CD4-positive, alpha-beta T cell treated with Interleukin-15 for 4 hours (primary cell): ENCODE data around the gene ACP1.
A peak's percentile ranks its signal among the peaks of the same experiment; 100 is the strongest.

Experiments used
- DNase-seq: peaks from one replicate; pipeline ENCODE4 v3.0.0-alpha.2; 2020; ENCODE audit warnings: low spot score

ACP1 gene

DNA sequence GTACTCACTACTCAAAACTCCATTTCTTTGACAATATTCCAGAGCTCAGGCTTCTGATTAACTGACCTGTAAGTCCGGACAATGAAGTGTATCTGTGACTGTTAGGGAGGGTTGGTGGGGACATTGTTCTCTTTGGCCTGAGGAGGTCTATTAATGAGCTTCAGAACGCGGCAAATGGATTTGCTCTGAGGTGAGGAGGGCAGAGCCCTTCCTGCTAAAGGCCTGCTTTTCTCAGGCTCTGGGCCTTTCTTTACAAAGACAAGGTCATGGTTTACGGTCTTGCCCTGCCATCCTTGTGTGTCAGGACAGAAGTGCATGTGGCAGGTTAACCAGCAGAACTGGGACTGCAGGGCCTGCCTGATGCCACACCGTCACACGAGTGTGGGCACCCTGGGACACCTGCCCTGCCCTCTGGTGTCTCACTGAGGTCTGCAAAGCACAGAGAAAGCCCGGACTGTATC is 15.9 kb downstream of the ACP1 start:
- no peak for DNase-seq

DNA sequence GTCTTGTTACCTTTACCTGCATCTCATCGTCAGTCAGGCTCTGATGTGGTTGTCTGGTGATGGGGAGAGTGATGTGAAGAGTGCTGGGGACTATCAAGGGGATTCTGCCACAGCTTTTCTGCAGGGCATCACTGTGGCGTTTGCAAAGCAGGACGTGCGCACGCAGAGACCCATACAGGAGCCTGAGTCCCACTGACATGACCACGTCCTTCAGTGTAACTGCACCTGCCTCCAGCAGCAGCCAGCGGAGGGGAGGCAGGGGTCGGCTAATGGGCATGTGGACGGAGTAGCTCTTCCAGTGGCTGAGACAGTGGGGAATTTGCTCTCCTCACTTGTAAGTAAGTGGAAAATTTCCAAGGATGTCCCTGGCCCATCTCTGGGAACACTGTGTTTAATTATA is 16.6 kb downstream of the ACP1 start:
- DNase-seq = no peak

DNA sequence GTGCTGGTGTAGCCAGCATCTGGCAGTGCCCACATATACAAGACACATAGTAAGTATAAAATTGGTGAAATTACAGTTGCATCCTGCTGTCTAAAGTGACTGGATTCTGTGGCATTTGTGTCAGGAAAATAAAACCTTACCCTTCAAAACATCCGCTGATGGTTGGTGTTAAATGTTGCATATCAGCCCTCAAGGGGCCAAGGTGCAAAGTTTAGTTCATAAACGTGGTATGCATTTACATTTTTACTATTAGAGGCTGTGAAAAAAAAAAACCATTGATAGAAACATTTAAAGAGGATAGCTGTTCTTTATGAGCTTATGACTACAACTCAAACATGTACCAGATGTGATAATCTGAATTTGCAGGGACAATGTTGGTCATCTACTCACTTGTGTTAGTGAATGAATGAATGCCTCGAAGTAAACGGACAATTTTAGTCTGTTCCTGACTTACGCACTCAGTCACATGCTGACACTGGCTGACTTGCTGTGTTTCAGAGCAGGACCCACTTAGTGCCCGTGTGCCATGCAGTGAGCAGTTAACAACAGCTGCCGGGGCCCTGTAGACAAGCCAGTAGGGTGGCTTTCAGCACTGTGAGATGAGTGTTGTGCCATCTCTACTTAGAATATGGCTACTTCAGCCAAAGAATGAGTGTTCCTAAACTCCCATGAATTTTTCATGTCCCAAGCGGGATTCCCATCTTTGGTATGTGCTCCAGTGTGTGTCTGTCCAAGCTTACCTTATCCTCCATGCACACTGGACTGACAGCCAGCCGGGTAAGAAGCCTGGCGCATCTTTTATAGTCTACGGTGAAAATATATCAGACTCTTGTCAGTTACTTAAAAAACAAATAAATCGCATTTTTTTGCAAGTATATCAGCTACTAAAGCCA is 17.9 kb downstream of the ACP1 start:
- DNase-seq = no peak

DNA sequence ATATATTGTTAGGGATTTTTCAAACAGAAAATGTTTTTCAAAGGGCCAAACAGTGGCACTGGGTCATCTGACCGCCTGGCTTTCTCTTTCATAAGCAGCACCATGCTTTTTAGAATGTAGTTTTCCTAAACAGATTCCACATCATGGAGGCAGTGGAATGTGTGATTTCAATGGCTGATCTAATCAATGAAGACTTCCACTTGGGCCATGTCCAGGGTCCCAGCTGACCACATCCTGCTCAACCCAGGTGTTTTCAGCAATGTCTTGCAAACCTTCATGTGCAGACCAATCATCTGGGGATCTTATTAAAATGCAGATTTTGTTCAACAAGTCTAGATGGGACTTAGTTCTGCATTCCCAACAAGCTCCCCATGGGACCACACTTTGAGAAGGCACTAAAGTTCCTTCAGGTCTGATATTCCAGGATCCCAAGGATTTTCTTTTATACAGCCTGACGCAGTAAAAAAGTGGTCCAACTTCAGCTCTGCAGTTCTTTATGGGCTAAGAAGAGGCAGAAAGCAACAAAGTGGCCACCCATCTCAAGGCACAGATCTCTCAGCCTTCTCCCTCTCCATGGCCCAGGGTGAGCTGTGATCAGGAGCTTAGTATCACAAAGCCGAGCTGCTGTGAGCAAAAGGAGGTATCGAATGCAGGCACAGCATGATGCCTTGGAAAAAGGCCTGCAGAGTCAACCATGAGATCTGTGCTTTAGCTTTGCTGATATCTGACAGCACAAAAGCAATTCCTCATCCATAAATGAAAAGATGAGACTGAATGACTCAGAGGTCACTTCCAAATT is 19.4 kb downstream of the ACP1 start:
- DNase-seq = no peak

DNA sequence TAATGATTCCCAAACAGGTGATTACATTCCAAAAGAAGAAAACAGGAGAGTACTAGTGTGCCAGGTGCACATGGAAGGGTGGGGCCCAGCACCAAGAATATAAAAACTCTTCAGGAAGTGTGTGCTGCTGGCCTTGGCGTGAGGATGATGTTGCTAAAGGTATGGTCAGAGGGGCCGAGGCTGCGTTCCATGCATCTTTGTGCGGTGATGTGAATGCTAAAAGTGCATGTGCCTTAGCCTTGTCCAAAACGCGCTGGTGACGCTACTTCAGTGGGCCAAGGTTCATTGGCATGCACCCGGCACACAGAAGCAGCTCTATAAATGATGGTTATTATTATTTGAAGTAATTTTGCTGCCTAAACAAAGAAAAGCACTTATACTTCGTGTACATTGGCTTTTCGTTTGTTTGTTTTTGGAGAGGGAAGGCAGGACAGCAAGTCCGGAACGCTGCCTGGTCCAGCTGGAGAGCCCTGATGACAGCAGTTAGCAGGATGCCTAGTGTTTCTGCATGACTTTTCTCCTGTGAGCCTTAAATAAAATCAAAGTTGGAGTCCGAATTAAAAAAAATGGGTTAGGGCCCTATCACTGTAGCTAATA is 20.2 kb downstream of the ACP1 start:
- no peak for DNase-seq

DNA sequence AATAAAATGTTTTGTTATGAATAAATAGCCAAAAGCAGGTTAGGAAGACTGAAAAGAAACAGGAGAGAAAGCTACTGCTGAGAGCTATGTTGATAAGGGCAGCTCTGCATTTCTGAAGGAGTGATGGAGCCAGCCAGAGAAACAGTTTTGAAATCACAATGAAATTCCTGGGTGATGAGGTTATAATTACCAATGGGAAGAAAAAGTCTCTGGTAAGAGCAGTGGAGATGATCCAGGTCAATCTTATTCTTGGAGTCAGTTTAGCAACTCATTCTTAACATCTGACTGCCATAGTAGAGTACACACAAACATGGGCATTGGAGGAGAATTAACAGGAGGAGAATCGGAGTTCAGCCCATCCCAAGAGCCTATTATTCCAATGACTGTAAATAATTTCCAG is 20.8 kb downstream of the ACP1 start:
- no peak for DNase-seq

DNA sequence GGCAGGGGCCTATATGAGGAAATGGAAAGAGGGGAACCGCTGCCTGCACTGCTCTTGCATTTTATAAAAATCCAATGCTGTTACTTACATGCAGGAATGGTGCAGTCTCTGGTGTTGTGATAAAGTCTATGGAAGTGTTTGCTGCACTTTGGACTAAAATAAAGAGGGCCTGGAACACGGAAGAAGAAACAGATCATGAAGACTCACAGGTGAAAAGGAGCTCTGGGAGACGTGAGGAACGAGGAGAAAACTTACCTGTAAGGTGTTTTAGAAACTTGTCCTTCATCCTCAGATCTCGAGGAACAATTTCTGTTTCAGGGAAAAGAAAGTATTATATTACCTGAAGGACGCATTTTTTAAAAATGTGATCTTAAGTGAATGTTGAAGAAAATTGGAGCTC is 21.3 kb downstream of the ACP1 start:
- no peak for DNase-seq

DNA sequence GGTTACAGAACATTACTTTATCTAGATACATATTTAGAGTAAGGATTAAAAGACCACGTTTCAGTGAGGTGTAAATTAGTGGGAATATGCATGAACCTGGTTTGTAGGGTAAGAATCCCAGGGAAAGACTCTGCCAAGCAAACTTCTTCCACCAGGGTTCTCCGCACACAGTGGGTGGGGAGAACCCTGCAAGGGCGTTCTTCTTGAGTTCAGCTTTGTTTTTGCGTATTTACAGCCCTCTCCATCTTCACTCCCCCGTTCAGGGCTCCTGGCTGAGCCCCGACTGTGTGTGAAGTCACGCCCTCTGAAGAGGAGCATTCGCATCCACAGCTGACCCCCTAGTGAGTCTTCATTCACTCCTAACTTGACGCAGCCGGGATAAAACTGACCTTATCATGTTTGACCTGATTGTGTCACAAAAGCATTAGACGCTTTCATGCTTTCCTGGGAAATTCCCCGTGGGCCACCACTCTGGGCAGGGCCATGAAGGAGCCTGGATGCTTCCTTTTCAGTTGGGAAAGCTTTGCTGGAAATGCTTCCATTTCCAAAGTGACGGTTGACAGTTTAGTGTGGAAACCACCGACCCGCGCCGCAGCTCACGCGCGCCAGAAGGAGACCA is 22.1 kb downstream of the ACP1 start:
- no peak for DNase-seq

DNA sequence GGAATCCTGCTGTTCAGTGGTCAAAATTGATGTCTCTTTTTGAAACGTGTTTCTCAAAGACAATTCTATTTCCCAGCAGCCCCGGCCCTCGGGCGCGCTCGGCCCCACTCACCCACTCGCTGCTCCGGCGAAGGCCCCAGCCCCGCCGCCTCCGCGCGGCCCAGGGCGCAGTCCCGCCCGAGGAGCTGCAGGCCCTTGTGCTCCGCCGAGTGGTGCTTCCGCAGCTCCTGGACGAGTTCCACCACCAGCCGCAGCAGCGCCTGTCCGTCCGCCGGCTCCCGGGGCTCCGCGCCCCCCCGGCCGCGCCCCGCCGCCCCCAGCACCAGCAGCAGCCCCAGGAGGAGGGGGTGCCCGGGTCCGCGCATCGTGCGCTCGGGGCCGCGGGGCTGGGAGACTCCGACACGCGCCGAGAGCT is 22.7 kb downstream of the ACP1 start:
- no peak for DNase-seq

DNA sequence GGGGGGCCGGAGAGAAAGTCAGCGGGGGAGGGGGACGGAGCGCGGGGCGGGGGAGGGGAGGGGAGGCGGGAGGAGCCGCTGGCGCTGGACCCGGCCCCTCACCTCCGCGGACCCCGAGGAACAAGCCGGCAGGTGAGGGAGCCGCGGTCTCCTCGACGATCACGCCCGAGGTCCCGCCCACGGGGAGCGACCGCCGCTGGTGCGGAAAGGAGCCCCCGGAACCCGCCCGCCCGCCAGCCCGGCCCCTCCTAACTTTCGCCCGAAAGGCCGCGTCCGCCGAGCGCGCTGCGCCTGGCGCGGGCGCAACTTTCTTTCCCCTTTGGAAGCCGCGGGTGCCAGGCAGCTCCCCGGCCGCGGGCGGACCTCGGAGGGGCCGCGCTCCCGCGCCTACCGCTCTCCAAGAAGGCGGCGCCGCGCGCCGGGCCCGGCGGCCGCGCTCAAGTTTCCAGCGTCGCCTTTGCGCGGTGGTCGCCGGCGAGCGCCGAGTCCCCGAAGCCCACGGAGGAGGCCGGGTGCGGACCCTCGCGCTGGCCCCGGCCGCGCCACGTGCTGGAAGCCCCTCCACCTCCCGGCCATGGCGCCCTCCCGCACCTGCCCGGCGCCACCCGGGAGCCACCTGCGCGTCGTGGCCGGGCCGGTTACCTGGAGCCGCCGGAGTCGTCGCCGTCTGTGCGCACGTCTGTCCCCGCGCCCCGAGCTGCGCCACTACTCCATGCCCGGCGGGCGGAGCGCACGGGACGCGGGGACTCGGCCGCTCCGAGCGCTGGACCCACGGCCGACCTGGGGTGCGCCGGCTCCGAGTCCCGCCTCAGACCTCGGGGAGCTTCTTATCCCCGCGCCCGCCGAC is 23.4 kb downstream of the ACP1 start, which contains the start of gene ALKAL2:
ALKAL2 (minus strand) TSS at position 181 of the 847 bp plus-strand sequence. CDS start 256 bp downstream, outside the sequence.
- no peak for DNase-seq

DNA sequence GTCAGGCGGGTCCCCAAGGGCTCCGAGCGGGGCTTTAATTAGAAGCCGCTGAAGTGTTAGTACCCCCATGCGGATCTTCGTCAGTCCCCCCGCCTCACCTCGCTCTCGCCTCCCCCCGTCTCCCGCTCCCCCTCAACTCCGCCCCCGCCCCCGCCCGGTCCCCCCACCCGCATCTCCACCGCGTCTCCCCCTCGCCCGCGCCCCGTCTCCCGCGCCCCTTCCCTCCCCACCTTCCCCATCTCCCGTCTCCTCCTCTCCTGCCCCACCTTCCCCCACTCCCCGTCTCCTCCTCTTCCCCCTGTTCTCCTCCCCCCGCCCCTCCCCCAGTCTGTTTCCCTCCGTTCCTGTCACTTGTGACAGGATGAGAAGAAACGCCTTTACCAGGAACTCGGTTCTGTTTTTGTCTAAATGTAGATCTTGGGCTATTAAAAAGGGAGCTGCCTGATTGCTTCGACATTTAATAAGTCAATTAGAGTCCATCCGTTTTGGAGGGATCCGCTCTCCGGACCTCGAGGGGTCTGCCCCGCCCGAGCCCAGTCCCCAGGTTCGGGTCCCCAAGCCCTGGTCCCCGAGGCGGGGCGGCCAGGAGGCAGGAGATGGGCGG is 24.1 kb downstream of the ACP1 start:
- DNase-seq = no peak

DNA sequence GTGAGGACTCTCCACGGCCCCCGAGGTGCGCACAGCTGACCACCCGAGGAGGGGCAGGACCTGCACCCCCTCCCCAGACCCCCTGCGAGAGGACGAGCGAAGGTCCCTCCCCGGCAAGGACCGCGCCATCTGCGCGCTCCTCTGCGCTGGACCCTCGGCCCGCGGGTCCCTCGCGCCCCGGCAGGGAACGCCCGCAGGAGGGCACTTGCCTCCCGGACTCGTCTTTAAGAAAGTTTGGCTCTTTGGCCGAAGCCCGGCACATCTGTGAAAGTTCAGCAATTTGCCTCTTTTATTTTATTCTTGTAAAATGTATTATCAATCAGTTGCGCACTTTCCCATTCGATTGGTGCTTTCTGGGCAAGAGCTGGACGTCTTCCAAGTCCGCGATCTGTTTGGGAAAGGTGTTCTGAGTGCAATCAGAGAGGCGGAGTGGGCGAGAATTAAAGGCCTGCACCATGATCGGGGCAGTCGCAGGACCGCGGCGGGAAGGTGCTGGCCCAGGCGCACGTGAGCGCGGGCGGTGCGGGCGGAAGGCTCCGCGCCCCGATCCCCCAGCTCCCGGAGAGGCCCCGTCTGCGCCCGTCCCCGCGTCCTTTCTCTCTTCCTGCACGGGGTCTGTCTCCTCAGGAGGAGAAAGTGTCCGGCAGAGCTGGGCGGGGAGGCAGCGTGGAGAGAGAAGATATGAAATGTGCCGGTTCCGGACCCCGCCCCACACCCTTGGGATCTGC is 24.8 kb downstream of the ACP1 start:
- no peak for DNase-seq

DNA sequence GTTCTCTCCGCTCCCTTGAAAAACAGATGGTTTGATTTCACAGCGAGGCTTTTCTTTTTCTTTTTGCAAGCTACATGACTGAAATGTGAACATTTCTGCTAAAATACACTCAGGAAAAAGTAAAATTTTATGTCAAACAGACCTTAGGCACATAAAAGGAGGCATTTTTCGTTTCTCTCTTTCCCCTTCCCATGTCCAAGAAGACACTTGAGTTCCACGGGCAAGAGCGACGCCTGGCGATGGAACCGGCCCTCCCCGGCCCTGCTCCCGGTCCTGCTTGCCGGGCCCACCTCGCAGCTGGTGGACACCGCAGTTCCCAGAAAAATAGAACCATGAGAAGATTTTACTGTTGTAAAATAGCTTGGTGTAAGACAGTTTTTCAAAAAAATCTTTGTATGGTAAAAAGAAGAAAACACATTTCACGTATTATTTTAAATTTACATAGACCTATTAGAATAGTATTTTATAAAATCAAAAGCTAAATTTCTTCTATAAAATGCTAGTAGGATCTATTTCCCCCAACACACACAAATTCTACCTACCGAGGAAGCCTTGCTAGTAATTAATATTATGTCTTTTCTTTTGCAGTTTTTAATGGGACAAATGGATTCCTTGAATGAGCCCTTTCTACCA is 25.5 kb downstream of the ACP1 start:
- peak; percentile 45 for DNase-seq

DNA sequence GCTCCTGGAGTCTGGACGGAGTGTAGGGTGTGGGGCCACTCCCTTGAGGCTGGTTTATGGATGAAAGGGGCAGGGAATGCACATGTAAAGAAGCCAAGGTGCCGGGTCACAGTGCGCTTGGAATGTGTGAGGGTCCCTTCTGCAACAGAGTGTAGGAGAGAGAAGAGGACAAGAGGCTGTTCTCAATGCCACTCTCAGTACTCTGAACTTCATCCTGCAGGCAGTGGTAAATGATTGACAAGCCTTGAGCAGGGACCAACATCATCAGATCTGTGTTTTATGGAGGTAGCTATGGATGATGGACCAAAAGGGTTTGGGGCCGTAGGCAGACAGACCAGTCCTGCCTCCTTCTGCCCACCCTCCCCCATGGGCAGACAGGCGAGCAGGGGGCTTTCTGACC is 30.3 kb downstream of the ACP1 start:
- DNase-seq = no peak

DNA sequence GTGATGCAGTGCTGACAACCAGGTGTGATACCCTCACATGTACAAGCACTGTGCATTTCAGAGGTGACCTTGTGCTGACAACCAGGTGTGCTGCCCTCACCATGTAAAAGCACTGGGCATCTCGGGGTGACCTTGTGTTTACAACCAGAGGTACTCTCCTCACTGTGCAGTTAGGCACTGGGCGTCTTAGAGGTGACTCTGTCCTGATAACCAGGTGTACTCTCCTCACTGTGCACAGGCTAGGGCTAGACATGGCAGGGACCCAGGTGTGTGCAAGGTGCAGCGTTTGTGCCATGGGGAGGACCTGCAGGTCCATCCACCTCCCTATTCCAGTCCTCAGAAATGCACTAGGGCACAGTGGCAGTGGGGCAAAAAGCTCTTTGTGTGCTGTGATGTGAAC is 31.6 kb downstream of the ACP1 start:
- DNase-seq = no peak

DNA sequence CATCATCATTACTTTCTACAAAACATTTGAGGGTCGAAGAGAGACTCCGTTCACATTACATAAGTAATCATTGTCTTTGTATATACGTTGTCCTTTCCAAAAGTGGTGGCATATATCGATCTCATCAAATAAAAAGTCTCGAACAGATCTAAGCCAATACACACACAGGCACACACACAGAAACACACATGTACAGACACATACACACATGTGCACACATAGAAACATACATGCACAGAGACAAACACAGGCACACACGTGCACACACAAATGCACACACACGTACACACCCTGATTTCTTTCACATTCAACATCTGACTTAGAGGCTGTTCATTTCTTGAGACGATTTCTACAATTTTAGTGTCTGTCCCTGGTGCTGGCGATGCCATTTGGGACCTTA is 40.6 kb downstream of the ACP1 start:
- DNase-seq = no peak

DNA sequence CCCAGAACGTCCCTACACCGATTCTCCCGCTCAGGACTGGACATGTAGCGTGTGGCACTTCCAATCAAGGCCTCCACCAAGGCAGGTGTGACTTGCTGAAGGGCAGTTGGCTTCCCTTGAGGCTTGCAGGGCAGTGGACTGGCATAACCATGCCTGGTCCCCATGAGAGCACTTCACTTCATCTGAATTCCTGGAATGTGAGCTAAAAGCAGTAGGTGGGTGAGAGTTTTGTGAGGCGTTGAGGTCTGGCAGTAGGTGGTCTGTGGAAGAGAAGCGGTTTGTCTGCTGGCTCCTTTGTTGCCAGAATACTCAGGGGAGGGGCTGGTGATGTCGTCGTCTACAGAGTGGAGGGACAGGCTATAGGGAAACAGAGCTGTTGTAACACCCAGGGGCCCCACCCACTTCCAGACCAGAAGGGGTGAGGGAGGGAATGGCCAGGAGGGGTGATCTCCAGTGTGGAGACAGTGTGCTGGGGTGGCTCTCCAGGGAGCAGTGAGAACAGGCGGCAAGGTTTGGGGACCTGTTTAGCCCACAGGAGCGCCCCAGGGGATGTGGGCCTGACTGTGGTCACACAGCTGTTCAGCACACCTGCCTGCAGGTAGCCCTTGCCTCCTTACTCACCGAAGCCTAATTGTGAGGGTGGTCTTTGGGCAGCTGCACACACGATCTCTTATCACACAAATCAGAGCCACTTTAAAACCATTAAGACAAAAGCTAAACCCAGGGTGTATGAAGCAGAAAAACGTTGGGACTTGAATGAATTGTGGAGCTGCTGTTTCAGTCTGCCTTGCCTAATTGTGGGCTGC is 44.6 kb downstream of the ACP1 start:
- no peak for DNase-seq

DNA sequence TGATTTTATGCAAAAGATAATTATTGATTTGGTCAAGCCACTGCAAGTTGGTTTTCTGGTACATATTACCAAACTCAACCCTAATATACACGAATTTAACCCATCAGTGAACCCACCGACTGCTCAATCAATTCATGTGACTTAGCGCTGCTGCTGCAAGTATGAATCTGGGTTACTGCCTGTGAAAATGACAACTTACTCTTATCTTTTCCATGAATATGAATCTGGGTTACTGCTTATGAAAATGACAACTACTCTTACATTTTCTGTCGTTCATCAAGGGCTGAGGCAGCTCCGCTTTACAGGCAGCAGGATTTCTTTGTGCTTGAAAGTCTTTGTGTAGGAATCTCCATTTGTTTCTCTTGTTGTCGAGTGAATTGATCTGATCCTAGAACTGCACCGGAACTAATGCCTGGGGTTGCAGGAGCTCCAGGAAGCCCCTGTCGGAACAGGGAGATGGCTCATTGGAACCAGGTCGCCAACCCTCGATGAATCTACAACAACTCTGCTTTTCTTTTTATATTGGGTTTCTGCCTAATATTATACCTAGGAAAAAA is 45.3 kb downstream of the ACP1 start:
- DNase-seq = no peak
